GM19043 (cell line): ENCODE measurements around the gene CENPX.

Source experiments
- ATAC-seq: cut with Tn5 transposase; IDR thresholded peaks from one replicate; pipeline ENCODE4 v1.9.1; 2021; ENCODE audit warnings: low read depth; ENCODE audit not compliant: unreplicated experiment

The CENPX gene

GRCh38 chr17:82022310-82022980, at the start of gene CENPX:
CENPX (minus strand) TSS chr17:82022878; CDS start chr17:82022861, 17 bp downstream.
- no peak for ATAC-seq

DNA sequence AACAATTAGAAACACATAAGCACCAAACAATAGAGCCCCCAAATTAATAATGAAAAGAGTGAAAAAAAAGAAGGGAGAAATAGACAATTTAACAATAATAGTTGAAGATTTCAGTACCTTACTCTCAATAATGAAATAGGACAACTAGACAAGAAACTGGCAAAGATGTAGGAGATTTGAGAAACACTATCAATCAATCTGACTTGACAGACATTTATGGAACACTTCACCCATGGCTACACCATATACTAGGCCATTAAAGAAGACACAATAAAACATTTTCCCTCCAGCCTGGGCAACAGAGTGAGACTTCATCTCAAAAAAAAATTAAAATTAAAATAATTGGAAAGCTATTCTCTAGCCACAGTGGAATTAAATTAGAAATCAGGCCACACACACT, 47.9 kb upstream of the CENPX start:
- no peak for ATAC-seq

DNA sequence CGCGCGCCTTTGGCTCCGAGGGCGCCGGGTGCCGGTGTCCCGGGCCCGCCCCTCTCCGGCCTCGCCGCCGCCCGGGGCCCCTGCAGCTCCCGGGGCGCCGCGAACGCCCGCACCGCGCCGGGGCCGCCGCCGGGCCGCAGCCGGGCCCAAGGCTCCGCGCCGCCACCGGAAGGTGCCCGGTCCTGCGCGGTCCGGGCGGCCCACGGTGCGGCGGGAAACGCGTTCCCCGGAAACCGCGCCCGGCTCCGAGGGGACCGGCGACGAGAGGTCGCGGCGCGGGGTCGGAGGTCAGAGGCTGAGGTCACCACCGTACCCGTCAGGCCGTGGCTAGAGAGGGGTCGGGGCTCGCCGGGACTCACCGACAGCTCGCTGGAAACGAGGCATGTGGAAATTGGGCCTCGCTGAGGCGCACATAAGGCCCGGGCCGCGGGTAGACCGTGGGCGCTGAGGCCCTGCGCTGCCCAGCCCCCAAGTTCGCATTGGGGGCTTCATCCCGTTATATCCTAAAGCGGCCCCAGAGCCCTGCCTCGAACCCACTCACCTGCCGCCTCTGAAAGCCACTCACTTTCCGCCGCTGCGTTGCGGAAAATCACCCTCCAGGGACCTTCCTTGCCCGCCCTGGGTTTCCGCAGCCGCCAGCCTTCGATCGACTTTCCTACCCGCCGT, 43.1 kb upstream of the CENPX start, which contains the start of gene DUS1L:
TSS of gene DUS1L (minus strand) at position 167 of the 666 bp plus-strand sequence. CDS start 745 bp downstream, outside the sequence.
- no peak for ATAC-seq

DNA sequence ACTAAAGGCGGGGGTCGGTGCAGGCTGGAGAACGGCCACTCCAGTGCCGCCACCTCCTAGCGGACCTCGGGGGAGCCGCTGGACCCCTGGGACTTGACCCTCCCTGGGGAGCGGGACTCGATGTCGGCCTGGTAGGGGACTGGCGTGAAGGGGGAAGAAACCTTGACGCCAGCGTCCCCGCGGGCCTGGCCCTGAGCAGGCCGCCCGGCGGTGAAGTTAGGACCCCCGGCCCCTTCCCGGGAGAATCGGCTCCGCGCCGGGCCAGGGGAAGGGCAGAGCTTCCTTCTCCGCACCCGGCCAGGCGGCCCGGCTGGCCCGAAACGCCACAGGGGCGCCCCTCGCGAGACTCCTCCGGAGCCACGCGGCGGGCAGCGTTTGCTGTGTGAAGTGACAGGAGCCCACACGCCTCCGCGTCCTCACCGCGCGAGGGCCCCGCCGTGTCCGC, 42.5 kb upstream of the CENPX start:
- no peak for ATAC-seq

DNA sequence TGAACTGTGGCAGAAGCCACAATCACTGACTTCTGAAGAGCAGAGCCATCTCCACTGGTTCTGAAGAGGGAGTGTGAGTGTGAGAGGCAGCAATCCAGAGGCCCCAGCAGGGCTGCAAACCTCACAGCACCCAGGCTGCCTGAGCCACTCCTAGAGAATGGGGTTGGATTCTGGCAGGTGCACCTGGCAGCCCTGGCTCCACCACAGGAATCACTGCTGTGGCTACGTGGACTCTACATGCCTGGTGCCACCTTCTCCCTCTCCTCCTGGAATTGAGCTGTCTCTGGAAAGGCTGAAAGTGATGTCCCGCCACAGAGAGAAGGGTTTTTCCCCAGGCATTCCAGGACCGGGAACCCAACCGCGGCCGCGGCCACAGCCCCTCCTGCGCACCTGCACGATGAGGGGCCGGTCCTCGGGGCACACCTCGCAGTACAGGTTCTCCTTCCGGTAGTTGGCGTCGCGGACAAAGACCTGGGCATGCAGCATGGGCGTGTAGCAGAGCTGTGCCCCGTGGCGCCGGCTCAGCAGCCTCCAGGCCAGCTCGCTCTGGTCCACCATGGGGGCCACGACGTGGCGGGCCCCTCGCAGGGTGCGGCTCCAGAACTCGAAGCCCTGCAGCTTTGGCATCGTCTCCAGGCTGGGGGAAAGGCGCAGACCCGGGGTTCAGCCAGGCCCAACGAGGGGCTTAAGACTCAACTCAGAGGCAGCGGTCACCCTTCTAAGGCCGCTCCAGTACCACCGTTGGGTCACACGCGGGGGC, 41.9 kb upstream of the CENPX start:
- no peak for ATAC-seq

DNA sequence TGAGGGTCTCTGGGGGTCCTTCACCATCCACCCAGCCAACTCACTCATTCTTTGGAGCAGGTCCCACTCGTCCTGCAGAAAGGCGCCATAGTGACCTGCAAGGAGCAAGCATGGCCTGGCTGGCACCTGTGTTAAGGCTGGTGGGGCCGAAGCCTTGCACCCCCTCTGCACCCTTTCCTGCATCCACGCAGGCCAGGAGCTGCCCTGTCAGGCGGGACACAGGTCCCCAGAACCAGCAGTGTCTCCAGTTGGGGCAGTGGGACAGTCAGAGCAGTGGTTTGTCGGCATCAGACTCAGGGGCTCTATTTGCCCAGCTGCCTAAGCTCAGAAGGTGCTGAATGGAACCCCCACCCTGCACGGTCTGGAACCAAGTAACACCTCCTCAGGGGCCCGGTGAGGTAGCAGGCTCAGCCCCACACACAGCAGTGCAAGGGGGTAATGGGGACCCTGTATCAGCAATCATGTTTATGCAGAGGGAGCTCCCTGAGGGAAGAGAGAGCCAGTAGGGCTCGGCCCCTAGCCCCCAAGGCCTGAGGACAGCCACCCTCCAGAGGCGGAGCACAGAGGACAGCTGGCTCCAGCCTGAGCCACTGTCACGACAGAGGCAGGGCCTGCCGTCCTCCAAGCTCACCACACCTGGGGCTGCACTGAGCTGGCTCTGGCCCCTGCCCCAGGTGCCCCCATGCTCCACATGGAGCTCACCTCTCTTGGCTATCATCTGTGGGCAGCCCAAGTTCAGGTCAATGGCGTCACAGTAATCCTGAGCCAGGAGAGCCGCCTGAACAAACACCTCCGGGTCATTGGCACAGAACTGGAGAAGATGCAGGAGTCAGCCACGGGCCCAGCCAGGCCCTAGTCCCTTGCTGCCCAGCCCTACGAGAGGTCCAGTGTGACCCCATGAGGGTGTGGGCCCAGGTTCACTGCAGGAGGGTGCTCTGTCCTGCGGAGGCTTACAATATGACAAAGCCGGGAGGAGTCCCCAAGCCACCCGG, 41.0 kb upstream of the CENPX start:
- ATAC-seq, result no peak

DNA sequence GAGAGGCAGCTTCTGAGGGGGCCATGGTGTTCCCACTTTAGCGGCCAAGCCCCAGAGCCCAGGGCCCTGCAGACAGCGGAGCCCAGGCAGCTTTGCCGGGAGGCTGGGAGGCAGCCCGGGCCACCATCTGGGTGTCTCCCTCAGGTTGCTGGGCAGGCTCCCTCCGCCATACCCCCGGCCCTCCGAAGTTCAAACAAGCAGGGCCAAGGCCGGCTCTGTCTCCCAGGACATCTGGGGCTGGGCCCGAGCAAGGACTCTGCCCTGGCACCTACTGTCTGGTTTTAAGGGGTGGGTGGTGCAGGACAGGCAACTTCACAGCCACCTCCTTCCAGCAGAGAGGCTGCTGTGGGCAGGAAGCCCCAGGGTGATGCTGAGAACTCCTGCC, 40.3 kb upstream of the CENPX start:
- no peak for ATAC-seq

DNA sequence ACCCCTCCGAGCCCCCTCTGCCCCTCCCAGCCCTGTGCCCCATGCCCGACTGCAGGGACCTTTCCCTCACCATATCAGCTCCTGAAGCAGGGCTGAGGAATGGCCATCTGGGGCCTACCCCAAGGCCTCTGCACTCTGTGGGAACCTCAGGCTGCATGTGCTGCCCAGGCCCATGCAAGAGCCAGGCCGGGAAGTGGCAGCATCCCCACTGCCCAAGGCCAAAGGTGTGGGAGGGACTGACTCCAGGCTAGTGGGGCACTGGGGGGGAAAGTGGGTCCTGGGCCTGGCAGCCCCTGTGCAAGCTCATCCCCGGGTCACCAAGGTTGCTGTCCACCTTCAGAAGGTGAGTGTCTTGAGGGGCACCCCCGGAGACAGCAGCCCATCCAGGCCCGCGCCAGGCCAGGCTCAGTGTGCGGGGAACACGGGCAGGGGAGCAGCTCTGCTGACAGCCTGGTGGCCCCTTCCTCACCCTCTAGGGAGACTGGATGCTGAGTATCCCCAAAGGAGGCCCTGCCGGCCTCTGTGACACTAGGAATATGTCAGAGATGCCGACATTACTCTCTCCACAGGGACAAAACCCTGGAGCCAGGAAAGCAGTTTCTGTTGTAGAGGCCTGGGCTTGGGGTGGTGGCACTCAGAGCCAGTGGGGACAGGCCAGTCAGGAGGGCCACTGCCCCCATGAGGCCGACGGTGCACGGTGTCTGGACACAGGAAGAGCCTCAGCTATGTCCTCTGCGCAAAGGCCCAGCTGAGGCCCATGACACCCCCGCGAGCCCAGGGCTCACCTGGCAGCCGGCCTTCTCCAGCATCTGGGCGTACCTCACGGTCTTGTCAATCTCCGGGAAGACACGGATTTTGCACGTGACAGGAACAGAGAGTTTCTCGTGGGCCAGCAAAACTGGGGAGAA, 39.7 kb upstream of the CENPX start:
- no peak for ATAC-seq

- no peak for ATAC-seq
Observed at GRCh38 chr17:82061047-82061925, 38.6 kb upstream of the CENPX start.

DNA sequence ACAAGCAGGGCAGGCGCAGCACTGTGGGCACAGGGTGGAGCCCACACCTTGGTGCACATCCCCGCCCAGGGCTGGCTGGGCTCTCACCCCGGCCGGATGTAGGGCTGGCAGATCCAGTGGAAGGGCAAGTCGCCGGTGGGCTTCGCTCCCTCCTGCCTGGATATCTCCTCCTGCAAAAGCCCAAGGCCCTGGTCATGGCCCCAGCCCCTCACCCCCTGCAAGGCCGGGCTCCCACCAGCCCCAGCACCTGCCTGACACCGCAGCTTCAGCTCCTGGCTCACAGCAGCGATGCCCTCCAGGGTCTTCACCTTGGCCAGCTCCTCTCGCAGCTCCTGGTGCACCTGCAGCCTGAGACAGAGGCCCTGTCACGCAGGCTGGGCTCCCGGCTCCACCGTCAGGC, 37.9 kb upstream of the CENPX start:
- no peak for ATAC-seq

GRCh38 chr17:82060001-82060380, 37.3 kb upstream of the CENPX start:
- ATAC-seq, result no peak

- no peak for ATAC-seq
Observed at GRCh38 chr17:82059272-82060000, 36.8 kb upstream of the CENPX start.

- ATAC-seq, result no peak
Observed at GRCh38 chr17:82058855-82059249, 36.2 kb upstream of the CENPX start.

- no peak for ATAC-seq
Observed at GRCh38 chr17:82058230-82058854, 35.7 kb upstream of the CENPX start.

- no peak for ATAC-seq
Observed at GRCh38 chr17:82056729-82057621, 34.3 kb upstream of the CENPX start.
